Natural killer cell treated with Interleukin-12 subunit alpha and Interleukin-12 subunit beta and Interleukin-15 and Interleukin-18, amount 100 ng/mL, for 72 hours (primary cell): ENCODE results near the gene UTY. TPM values are rescaled to one million over a fixed set of nuclear protein-coding genes. Genes with fewer than 3 reads are reported as not detected.

Experiments
- ATAC-seq, 2 donors: fragments of 150-1000 bp; cut with Tn5 transposase in 1 of 2; sonication (Bioruptor Pico), chemical (Tn5 transposase) in 1 of 2; 2 replicates each; pipeline ENCODE4 v1.10.0; 2021
- DNase-seq: peaks from one replicate; pipeline ENCODE4 v3.0.0; 2022; ENCODE audit warnings: low spot score
- H3K27ac Mint-ChIP-seq, 2 donors: 1 replicate in 1 of 2; 2 replicates in 1 of 2; pipeline ENCODE4 v1.8.0; 2022; ENCODE audit warnings: mixed read lengths in 2 of 2, mild to moderate bottlenecking in 1 of 2, moderate library complexity in 1 of 2
- H3K27me3 Mint-ChIP-seq, 2 donors: 1 replicate in 1 of 2; 2 replicates in 1 of 2; pipeline ENCODE4 v1.8.0; 2022; ENCODE audit warnings: mixed read lengths in 2 of 2
- H3K36me3 Mint-ChIP-seq: one replicate; pipeline ENCODE4 v1.8.0; 2022; ENCODE audit warnings: mixed read lengths
- H3K4me1 Mint-ChIP-seq, 2 donors: 1 replicate in 1 of 2; 2 replicates in 1 of 2; pipeline ENCODE4 v1.8.0; 2022; ENCODE audit warnings: low read depth in 2 of 2, mixed read lengths in 2 of 2, mild to moderate bottlenecking in 1 of 2
- H3K4me3 Mint-ChIP-seq: one replicate; pipeline ENCODE4 v1.8.0; 2022; ENCODE audit warnings: mixed read lengths
- H3K9me3 Mint-ChIP-seq: 2 replicates; pipeline ENCODE4 v1.8.0; 2022; ENCODE audit warnings: mixed read lengths
- total RNA-seq, 2 donors: library from RNA; stranded (reverse); gene quantifications; one replicate each; pipeline ENCODE4 v1.2.3, GENCODE V29; 2022

The UTY gene
- total RNA-seq, result 10 to 100 TPM in 1 of 2 donors, not detected in 1; 38.9 TPM

- peak within 1 kb of the TSS; percentile 87 for H3K4me3 Mint-ChIP-seq
- no peaks in the 10 kb centered on the region for H3K9me3 Mint-ChIP-seq
- H3K27ac Mint-ChIP-seq, result peak within 1 kb of the TSS in 1 of 2 donors; percentile 94
- H3K27me3 Mint-ChIP-seq, result no peaks in the 10 kb centered on the region
- H3K4me1 Mint-ChIP-seq, result peaks cover 0 to 17% of the 10 kb centered on the region in 2 donors
- ATAC-seq (peak in 1 of 2 donors; percentile 97), DNase-seq (no peak)
- peaks cover 7% of the 10 kb centered on the region for H3K36me3 Mint-ChIP-seq
Measured at GRCh38 chrY:13479828-13480227, at the start of gene UTY. Gene UTY, minus strand, starts transcription at chrY:13480033. Its CDS starts 368 bp downstream, at chrY:13479665.

GRCh38 chrY:13520474-13520873 lies 40.6 kb upstream of the UTY start:
- peaks cover 6% of the 10 kb centered on the region for H3K36me3 Mint-ChIP-seq
- no peaks in the 10 kb centered on the region for H3K4me1 Mint-ChIP-seq
- H3K27me3 Mint-ChIP-seq, result peaks cover 0 to 20% of the 10 kb centered on the region in 2 donors
- ATAC-seq (no peak), DNase-seq (no peak)
- H3K9me3 Mint-ChIP-seq, result no peaks in the 10 kb centered on the region
- no peak overlapping the region for H3K27ac Mint-ChIP-seq
- no peak overlapping the region for H3K4me3 Mint-ChIP-seq

GRCh38 chrY:13501215-13501614 lies 21.4 kb upstream of the UTY start:
- Mint-ChIP-seq H3K27me3 (peaks cover 0 to 12% of the 10 kb centered on the region in 2 donors), H3K4me3 (no peak overlapping the region), H3K36me3 (no peaks in the 10 kb centered on the region), H3K9me3 (no peaks in the 10 kb centered on the region), H3K27ac (no peak overlapping the region), H3K4me1 (no peaks in the 10 kb centered on the region)
- DNase-seq, result no peak
- ATAC-seq, result no peak

GRCh38 chrY:13493737-13494136 lies 13.9 kb upstream of the UTY start:
- Mint-ChIP-seq H3K27ac (no peak overlapping the region), H3K27me3 (peaks cover 0 to under 1% of the 10 kb centered on the region in 2 donors), H3K9me3 (no peaks in the 10 kb centered on the region), H3K4me3 (no peak overlapping the region), H3K4me1 (no peaks in the 10 kb centered on the region), H3K36me3 (no peaks in the 10 kb centered on the region)
- ATAC-seq (no peak), DNase-seq (no peak)

- no peak for ATAC-seq
- no peaks in the 10 kb centered on the region for H3K9me3 Mint-ChIP-seq
- DNase-seq, result no peak
- no peak overlapping the region for H3K4me3 Mint-ChIP-seq
- H3K27me3 Mint-ChIP-seq, result peaks cover 0 to 12% of the 10 kb centered on the region in 2 donors
- H3K4me1 Mint-ChIP-seq, result no peaks in the 10 kb centered on the region
- H3K27ac Mint-ChIP-seq, result no peak overlapping the region
- no peaks in the 10 kb centered on the region for H3K36me3 Mint-ChIP-seq
Measured at GRCh38 chrY:13492408-13492807, 12.6 kb upstream of the UTY start.

GRCh38 chrY:13488738-13489137 lies 8.9 kb upstream of the UTY start:
- Mint-ChIP-seq H3K9me3 (no peaks in the 10 kb centered on the region), H3K4me3 (no peak overlapping the region), H3K4me1 (no peaks in the 10 kb centered on the region), H3K36me3 (no peaks in the 10 kb centered on the region), H3K27me3 (peaks cover 0 to 20% of the 10 kb centered on the region in 2 donors), H3K27ac (no peak overlapping the region)
- DNase-seq (no peak), ATAC-seq (no peak)

GRCh38 chrY:13479121-13479711 lies 617 bp downstream of the UTY start:
- peaks cover 0 to 22% of the 10 kb centered on the region in 2 donors for H3K4me1 Mint-ChIP-seq
- no peak for DNase-seq
- peaks cover 10% of the 10 kb centered on the region for H3K36me3 Mint-ChIP-seq
- no peaks in the 10 kb centered on the region for H3K27me3 Mint-ChIP-seq
- peak in 1 of 2 donors; percentile 70 for ATAC-seq
- no peaks in the 10 kb centered on the region for H3K9me3 Mint-ChIP-seq
- peak overlapping the region in 1 of 2 donors; percentile 94 for H3K27ac Mint-ChIP-seq
- H3K4me3 Mint-ChIP-seq, result peak overlapping the region; percentile 87

GRCh38 chrY:13478126-13478785 lies 1.6 kb downstream of the UTY start:
- Mint-ChIP-seq H3K4me3 (peak overlapping the region; percentile 87), H3K27me3 (no peaks in the 10 kb centered on the region), H3K4me1 (peaks cover 0 to 25% of the 10 kb centered on the region in 2 donors), H3K36me3 (peaks cover 13% of the 10 kb centered on the region), H3K27ac (peak overlapping the region in 1 of 2 donors; percentile 94), H3K9me3 (no peaks in the 10 kb centered on the region)
- DNase-seq (no peak), ATAC-seq (peak in 1 of 2 donors; percentile 49)

GRCh38 chrY:13474997-13475396 lies 4.8 kb downstream of the UTY start:
- peaks cover 13% of the 10 kb centered on the region for H3K36me3 Mint-ChIP-seq
- H3K4me3 Mint-ChIP-seq, result peak overlapping the region; percentile 72
- no peak for DNase-seq
- no peaks in the 10 kb centered on the region for H3K9me3 Mint-ChIP-seq
- no peaks in the 10 kb centered on the region for H3K27me3 Mint-ChIP-seq
- H3K27ac Mint-ChIP-seq, result peak overlapping the region in 1 of 2 donors; percentile 68
- peak in 1 of 2 donors; percentile 50 for ATAC-seq
- H3K4me1 Mint-ChIP-seq, result peaks cover 0 to 40% of the 10 kb centered on the region in 2 donors

GRCh38 chrY:13451572-13451971 lies 28.3 kb downstream of the UTY start:
- no peaks in the 10 kb centered on the region for H3K27me3 Mint-ChIP-seq
- no peaks in the 10 kb centered on the region for H3K9me3 Mint-ChIP-seq
- ATAC-seq (no peak), DNase-seq (no peak)
- no peak overlapping the region for H3K27ac Mint-ChIP-seq
- H3K36me3 Mint-ChIP-seq, result no peaks in the 10 kb centered on the region
- H3K4me1 Mint-ChIP-seq, result peaks cover 0 to 17% of the 10 kb centered on the region in 2 donors
- no peak overlapping the region for H3K4me3 Mint-ChIP-seq

GRCh38 chrY:13450596-13451130 lies 29.2 kb downstream of the UTY start:
- ATAC-seq (no peak), DNase-seq (no peak)
- Mint-ChIP-seq H3K27me3 (no peaks in the 10 kb centered on the region), H3K4me1 (peaks cover 0 to 15% of the 10 kb centered on the region in 2 donors), H3K9me3 (no peaks in the 10 kb centered on the region), H3K27ac (no peak overlapping the region), H3K4me3 (no peak overlapping the region), H3K36me3 (no peaks in the 10 kb centered on the region)

- Mint-ChIP-seq H3K9me3 (no peaks in the 10 kb centered on the region), H3K27me3 (no peaks in the 10 kb centered on the region), H3K4me3 (no peak overlapping the region), H3K4me1 (peaks cover 0 to 15% of the 10 kb centered on the region in 2 donors), H3K36me3 (no peaks in the 10 kb centered on the region), H3K27ac (no peak overlapping the region)
- ATAC-seq, result no peak
- DNase-seq, result no peak
Measured at GRCh38 chrY:13445566-13445965, 34.3 kb downstream of the UTY start.

- no peak overlapping the region for H3K4me3 Mint-ChIP-seq
- DNase-seq (no peak), ATAC-seq (no peak)
- H3K9me3 Mint-ChIP-seq, result no peaks in the 10 kb centered on the region
- no peaks in the 10 kb centered on the region for H3K36me3 Mint-ChIP-seq
- no peaks in the 10 kb centered on the region for H3K27me3 Mint-ChIP-seq
- peaks cover 0 to 10% of the 10 kb centered on the region in 2 donors for H3K4me1 Mint-ChIP-seq
- H3K27ac Mint-ChIP-seq, result no peak overlapping the region
Measured at GRCh38 chrY:13443146-13443545, 36.7 kb downstream of the UTY start.

- Mint-ChIP-seq H3K27ac (no peak overlapping the region), H3K27me3 (no peaks in the 10 kb centered on the region), H3K9me3 (no peaks in the 10 kb centered on the region), H3K4me3 (no peak overlapping the region), H3K36me3 (no peaks in the 10 kb centered on the region), H3K4me1 (peaks cover 0 to 24% of the 10 kb centered on the region in 2 donors)
- no peak for ATAC-seq
- no peak for DNase-seq
Measured at GRCh38 chrY:13440811-13441210, 39.0 kb downstream of the UTY start.
